Panc1 (cell line): ENCODE data around the gene KRTAP10-2. TPM values are rescaled to one million over a fixed set of nuclear protein-coding genes. Genes with fewer than 3 reads are reported as not detected.

Experiments used
- ATAC-seq: fragments of 200-7000 bp; cut with Tn5 transposase; 2 replicates; pipeline ENCODE4 v1.9.1; 2020; ENCODE audit warnings: mild to moderate bottlenecking, moderate library complexity
- BruUV-seq: library from RNA; stranded (reverse); fragments of 400-500 nt; replicated peaks from 2 replicates; lab custom pipeline; 2021; lab: Mats Ljungman, UMichigan
- CTCF ChIA-PET: fragments of 300-600 bp; sonication (Branson Sonifier 250); formaldehyde crosslinking; loops from one replicate; lab custom pipeline; 2022; ENCODE audit warnings: antibody characterized with exemption; lab: Charles Lee
- POLR2A ChIA-PET: fragments of 300-600 bp; sonication (Branson Sonifier 250); formaldehyde crosslinking; loops from one replicate; lab custom pipeline; 2022; ENCODE audit warnings: antibody characterized with exemption; lab: Charles Lee
- DNase-seq: peaks from one replicate; pipeline ENCODE4 v3.0.0-alpha.2; 2010; ENCODE audit warnings: low read depth, low spot score
- H3K27ac ChIP-seq: 2 replicates; pipeline ENCODE4 v1.5.1; 2011; ENCODE audit warnings: mild to moderate bottlenecking, low read length, inconsistent platforms
- H3K27me3 ChIP-seq: fragments of 200-500 bp; sonication (Bioruptor generic); 2 replicates; pipeline ENCODE4 v1.6.0; 2014; ENCODE audit warnings: low read length, inconsistent platforms; ENCODE audit not compliant: control insufficient read depth, insufficient read depth
- H3K36me3 ChIP-seq: fragments of 200-500 bp; sonication (Bioruptor generic); 2 replicates; pipeline ENCODE4 v1.5.1; 2014; ENCODE audit warnings: inconsistent platforms, mild to moderate bottlenecking, low read length, moderate library complexity; ENCODE audit not compliant: control insufficient read depth, insufficient read depth
- H3K4me1 ChIP-seq: 2 replicates; pipeline ENCODE4 v1.5.1; 2011; ENCODE audit warnings: inconsistent platforms, mild to moderate bottlenecking, low read length, moderate library complexity; ENCODE audit not compliant: control insufficient read depth, insufficient read depth
- H3K4me3 ChIP-seq, 2 experiments: 2 replicates each; pipeline ENCODE4 v1.5.1; 2011 to 2012; ENCODE audit warnings: low read depth in 2 of 2, low read length in 2 of 2, mild to moderate bottlenecking in 2 of 2, inconsistent platforms in 1 of 2, moderate library complexity in 1 of 2
- H3K9me3 ChIP-seq: fragments of 200-500 bp; sonication (Bioruptor generic); 2 replicates; pipeline ENCODE4 v1.5.1; 2014; ENCODE audit warnings: low read depth, mild to moderate bottlenecking, inconsistent platforms, low read length, moderate library complexity; ENCODE audit not compliant: control insufficient read depth, insufficient read depth
- POLR2AphosphoS5 ChIP-seq: IDR thresholded peaks from 2 replicates; pipeline ENCODE4 v1.6.1; 2012; ENCODE audit warnings: mild to moderate bottlenecking, low read depth, low read length, moderate library complexity
- REST ChIP-seq, 2 experiments: IDR thresholded peaks; 2 replicates each; pipeline ENCODE4 v1.6.1; 2011 to 2012; ENCODE audit warnings: low read depth in 2 of 2, control low read depth in 1 of 2, low read length in 1 of 2, mild to moderate bottlenecking in 1 of 2, moderate library complexity in 1 of 2; ENCODE audit not compliant: insufficient read depth in 1 of 2
- SIN3A ChIP-seq: IDR thresholded peaks from 2 replicates; pipeline ENCODE4 v1.6.1; 2012; ENCODE audit warnings: low read depth, mild to moderate bottlenecking, low read length, moderate library complexity, borderline replicate concordance; ENCODE audit not compliant: insufficient read depth
- TCF7L2 ChIP-seq: IDR thresholded peaks from 2 replicates; pipeline ENCODE4 v1.6.1; 2011; ENCODE audit warnings: mild to moderate bottlenecking, low read depth, low read length, inconsistent platforms
- in situ Hi-C: cut with HindIII; loops from 2 replicates; pipeline ENCODE4 v1.10.0; 2016; ENCODE audit warnings: low sequenced_read_pairs, low pct_unique_long_range_greater_than_20kb
- intact Hi-C: fragments of 100-400 bp; cut with micrococcal nuclease; formaldehyde crosslinking; loops from one replicate; pipeline ENCODE4 v1.10.0; 2022; ENCODE audit not compliant: unreplicated experiment
- total RNA-seq: library from RNA; stranded (reverse); gene quantifications from one replicate; pipeline ENCODE4 v1.2.1, GENCODE V29; 2021; ENCODE audit not compliant: unreplicated experiment
- TF ChIP-seq, protein P1 (sequence below): fragments of 450-650 bp; IDR thresholded peaks from 2 replicates; pipeline ENCODE4 v1.5.1; 2017; ENCODE audit warnings: mild to moderate bottlenecking

Gene KRTAP10-2
- total RNA-seq, 1 experiment from 2014 or later: not detected

DNA sequence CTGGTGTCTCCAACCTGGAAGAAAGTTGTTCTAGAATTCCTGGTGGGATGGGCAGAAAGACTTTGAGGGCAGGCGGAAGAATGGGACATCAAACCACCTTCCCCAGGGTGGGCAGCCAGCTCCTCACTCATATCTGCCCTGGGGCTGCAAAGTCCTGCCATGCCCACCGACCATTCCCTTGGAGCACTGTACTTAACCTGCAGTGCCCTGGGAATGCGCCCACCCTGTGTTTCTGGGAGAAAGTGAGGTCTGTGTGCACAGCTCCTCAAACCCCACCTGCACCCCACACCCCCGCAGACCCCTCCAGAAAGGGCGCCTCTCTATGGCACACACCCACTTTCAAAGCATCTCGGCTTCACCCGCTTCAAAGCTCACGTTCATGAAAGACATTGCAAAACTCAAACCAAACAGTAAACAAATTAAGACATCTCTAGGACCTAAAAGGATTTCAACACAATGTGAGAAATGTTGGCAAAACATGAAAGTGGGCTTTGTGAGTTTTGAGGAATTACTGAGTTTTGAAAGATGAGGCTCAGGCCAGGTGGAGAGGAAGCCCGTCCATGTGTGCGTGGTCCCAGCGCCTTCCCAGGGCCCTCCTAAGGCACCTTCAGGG is 36.5 kb downstream of the KRTAP10-2 start:
- CTCF ChIA-PET: no interaction called here
- BruUV-seq: no TSS peak
- no peaks in the 10 kb centered on the region for H3K27me3 ChIP-seq

DNA sequence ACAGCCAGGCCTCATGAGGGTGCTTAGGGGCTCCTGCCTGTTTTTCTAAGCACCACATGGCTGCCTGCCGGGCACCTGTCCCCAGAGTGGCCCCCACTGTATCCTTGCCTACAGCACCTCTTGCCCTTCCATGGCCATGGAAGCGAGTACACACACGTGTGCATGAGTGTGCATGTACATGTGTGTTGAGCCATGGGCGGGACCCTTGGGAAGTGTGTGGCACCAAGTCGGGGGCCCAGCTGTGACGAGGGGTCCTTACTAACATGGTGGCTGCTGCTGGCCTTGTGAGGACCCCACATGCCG is 37.1 kb downstream of the KRTAP10-2 start:
- H3K36me3 ChIP-seq: peaks cover 2% of the 10 kb centered on the region; the same call in 1 of the 2 replicates
- ATAC-seq: no peak
- POLR2A ChIA-PET: no interaction called here
- no peak overlapping the region for H3K27ac ChIP-seq
- H3K27me3 ChIP-seq: no peaks in the 10 kb centered on the region
- CTCF ChIA-PET: no interaction called here
- intact Hi-C loops (loop anchor here (5.0 to 10.0 kb wide), 2 partner anchors 228 to 271 kb away; no protein-coding TSS in a partner anchor), in situ Hi-C loops (no loop called here)
- H3K9me3 ChIP-seq: no peaks in the 10 kb centered on the region
- no peak for DNase-seq
- no peak overlapping the region for H3K4me3 ChIP-seq
- H3K4me1 ChIP-seq: no peaks in the 10 kb centered on the region
- TF ChIP-seq, protein P1, sequence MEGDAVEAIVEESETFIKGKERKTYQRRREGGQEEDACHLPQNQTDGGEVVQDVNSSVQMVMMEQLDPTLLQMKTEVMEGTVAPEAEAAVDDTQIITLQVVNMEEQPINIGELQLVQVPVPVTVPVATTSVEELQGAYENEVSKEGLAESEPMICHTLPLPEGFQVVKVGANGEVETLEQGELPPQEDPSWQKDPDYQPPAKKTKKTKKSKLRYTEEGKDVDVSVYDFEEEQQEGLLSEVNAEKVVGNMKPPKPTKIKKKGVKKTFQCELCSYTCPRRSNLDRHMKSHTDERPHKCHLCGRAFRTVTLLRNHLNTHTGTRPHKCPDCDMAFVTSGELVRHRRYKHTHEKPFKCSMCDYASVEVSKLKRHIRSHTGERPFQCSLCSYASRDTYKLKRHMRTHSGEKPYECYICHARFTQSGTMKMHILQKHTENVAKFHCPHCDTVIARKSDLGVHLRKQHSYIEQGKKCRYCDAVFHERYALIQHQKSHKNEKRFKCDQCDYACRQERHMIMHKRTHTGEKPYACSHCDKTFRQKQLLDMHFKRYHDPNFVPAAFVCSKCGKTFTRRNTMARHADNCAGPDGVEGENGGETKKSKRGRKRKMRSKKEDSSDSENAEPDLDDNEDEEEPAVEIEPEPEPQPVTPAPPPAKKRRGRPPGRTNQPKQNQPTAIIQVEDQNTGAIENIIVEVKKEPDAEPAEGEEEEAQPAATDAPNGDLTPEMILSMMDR: no peak
- TF ChIP-seq REST (IDR thresholded peaks at IDR 0.05; ENCODE audit: insufficient read depth in 1 of 2, low read depth in 2 of 2, low read length in 1 of 2) (no peak), TCF7L2 (no peak), POLR2AphosphoS5 (no peak), SIN3A (no peak)
- no TSS peak for BruUV-seq

More for the DNA sequence above, 36.5 kb downstream of the KRTAP10-2 start:
- POLR2A ChIA-PET: no interaction called here
- Histone ChIP-seq H3K36me3 (peaks cover 2% of the 10 kb centered on the region; the same call in 1 of the 2 replicates), H3K4me3 (no peak overlapping the region), H3K27ac (no peak overlapping the region), H3K9me3 (no peaks in the 10 kb centered on the region), H3K4me1 (no peaks in the 10 kb centered on the region)
- ATAC-seq (no peak), DNase-seq (no peak)
- no peak for TF ChIP-seq SIN3A
- TF ChIP-seq TCF7L2: no peak
- no peak for TF ChIP-seq REST (IDR thresholded peaks at IDR 0.05; ENCODE audit: insufficient read depth in 1 of 2, low read depth in 2 of 2, low read length in 1 of 2)
- TF ChIP-seq, protein P1: no peak
- no peak for TF ChIP-seq POLR2AphosphoS5
- in situ Hi-C loops (no loop called here), intact Hi-C loops (loop anchor here (5.0 to 10.0 kb wide), 2 partner anchors 227 to 270 kb away; no protein-coding TSS in a partner anchor)
